ENCODE data around the gene ALOX15.
"Not testable (repeated sequence)": the region's sequence is repeated elsewhere in the genome, so short reads cannot be mapped to it uniquely, and the experiment has no call there.

Gene ALOX15

DNA sequence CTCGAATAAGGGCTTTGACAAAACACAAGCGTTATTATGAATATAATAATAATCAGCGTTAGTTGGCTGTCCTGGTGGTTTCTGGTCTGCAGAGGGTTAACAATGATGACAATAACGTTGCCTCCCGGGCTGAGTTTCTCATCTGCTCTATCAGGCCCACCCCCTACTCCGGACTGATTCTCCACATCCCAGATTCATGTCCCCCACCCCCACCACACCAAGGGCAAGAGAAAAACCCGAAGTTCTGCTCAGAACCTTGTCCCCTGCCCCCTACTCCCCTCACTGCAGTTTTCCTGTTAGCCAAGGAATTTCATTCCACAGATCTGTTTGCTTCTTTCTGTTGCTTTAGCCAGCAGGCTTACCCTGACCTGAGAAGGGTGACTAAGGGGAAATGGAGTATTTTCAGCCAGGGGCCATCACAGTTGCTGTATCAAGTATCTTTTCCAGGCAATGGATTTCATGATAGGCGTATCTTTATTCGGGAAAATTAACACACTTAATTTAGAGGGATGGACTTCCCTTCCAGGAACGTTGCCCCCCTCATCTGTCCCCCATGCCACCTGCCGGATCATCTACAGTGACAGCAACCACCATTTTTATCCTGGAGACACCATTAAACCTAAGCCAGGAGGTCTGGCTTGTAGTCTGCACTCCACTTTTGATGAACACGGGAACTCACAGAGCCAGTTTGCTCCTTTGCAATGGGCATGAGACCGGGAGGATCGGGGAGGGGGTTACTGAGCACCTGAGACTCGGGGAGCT is 23.7 kb downstream of the ALOX15 start:
- Histone ChIP-seq H3K9ac (ENCODE audit: low read depth, low read length) (no peak overlapping the region), H3K9me3 (ENCODE audit: control insufficient read depth, insufficient read depth, low read length) (no peaks in the 10 kb centered on the region), H3K36me3 (ENCODE audit: insufficient read depth, low read length) (no peaks in the 10 kb centered on the region), H3K4me1 (ENCODE audit: insufficient read depth, low read length) (peaks cover 10% of the 10 kb centered on the region)

GRCh38 chr17:4617090-4617489 is 24.4 kb downstream of the ALOX15 start:
- Histone ChIP-seq H3K9me3 (ENCODE audit: control insufficient read depth, insufficient read depth, low read length) (no peaks in the 10 kb centered on the region), H3K4me1 (ENCODE audit: insufficient read depth, low read length) (peaks cover 10% of the 10 kb centered on the region), H3K36me3 (ENCODE audit: insufficient read depth, low read length) (no peaks in the 10 kb centered on the region), H3K9ac (ENCODE audit: low read depth, low read length) (no peak overlapping the region)

DNA sequence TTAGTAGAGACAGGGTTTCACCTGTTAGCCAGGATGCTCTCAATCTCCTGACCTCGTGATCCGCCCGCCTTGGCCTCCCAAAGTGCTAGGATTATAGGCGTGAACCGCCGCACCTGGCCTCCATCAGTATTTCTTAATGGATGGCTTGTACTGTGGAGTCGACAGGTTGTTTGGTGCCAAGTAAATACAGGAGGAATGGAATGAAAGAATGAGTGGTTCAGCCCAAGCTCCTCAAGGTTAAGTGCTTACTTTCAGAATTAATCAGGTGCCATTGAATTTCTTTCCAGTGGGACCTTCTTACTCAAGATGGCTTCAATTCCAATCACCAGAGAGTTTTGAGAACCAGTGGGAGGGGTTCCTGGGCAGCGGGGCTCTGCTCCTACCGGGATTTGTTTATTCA is 25.0 kb downstream of the ALOX15 start:
- Histone ChIP-seq H3K9ac (ENCODE audit: low read depth, low read length) (no peak overlapping the region), H3K4me1 (ENCODE audit: insufficient read depth, low read length) (peaks cover 10% of the 10 kb centered on the region), H3K36me3 (ENCODE audit: insufficient read depth, low read length) (no peaks in the 10 kb centered on the region), H3K9me3 (ENCODE audit: control insufficient read depth, insufficient read depth, low read length) (no peaks in the 10 kb centered on the region)

GRCh38 chr17:4610656-4611055 is 30.8 kb downstream of the ALOX15 start:
- Histone ChIP-seq H3K9me3 (ENCODE audit: control insufficient read depth, insufficient read depth, low read length) (no peaks in the 10 kb centered on the region), H3K4me1 (ENCODE audit: insufficient read depth, low read length) (peaks cover 9% of the 10 kb centered on the region; the same call in 1 of the 2 replicates), H3K9ac (ENCODE audit: low read depth, low read length) (no peak overlapping the region), H3K36me3 (ENCODE audit: insufficient read depth, low read length) (no peaks in the 10 kb centered on the region)

GRCh38 chr17:4610162-4610561 is 31.3 kb downstream of the ALOX15 start:
- Histone ChIP-seq H3K9me3 (ENCODE audit: control insufficient read depth, insufficient read depth, low read length) (no peaks in the 10 kb centered on the region), H3K4me1 (ENCODE audit: insufficient read depth, low read length) (peaks cover 9% of the 10 kb centered on the region; the same call in 1 of the 2 replicates), H3K36me3 (ENCODE audit: insufficient read depth, low read length) (no peaks in the 10 kb centered on the region), H3K9ac (ENCODE audit: low read depth, low read length) (no peak overlapping the region)

DNA sequence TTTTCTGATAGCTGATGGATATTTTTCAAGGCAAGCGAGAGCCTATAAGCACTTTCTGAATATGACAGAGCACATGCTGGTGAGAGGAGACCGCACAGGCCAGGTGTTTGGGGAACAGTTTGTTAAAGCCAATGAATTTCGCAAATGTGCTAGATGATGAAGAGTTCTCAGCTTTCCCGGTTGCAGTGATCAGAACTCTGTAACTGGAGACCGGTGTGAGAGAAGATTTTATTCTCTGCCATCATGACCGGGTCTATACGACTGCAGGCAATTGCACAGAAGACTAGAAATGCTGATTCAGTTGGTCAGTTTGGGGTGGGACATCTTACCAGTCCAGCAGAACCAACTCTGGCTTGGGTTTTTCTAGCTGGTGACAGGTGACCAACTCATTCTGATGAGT is 31.7 kb downstream of the ALOX15 start:
- Histone ChIP-seq H3K9ac (ENCODE audit: low read depth, low read length) (no peak overlapping the region), H3K9me3 (ENCODE audit: control insufficient read depth, insufficient read depth, low read length) (no peaks in the 10 kb centered on the region), H3K4me1 (ENCODE audit: insufficient read depth, low read length) (peaks cover 9% of the 10 kb centered on the region; the same call in 1 of the 2 replicates), H3K36me3 (ENCODE audit: insufficient read depth, low read length) (no peaks in the 10 kb centered on the region)

DNA sequence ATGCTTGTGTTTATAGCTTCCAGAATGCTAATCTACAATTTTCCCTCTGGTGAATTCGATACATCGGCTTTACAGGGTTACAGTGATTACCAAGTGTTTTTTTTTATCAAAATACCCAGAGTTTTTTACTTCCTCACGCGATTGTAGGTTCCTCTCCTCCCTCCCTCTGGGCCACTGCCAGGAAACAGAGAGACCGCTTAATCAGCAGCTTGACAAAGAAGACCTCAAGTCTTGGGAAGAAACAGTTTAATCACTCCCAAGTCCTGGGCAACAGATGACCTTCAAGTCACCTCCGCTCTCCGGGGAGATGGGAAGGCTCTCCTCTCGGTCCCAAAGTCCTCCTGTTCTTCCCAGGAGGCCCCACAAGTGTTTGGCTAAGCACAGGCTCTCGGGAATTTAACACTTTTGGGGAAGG is 33.7 kb downstream of the ALOX15 start:
- no peak overlapping the region for H3K9ac ChIP-seq (ENCODE audit: low read depth, low read length)
- H3K9me3 ChIP-seq (ENCODE audit: control insufficient read depth, insufficient read depth, low read length): no peaks in the 10 kb centered on the region
- peaks cover 9% of the 10 kb centered on the region; the same call in 1 of the 2 replicates for H3K4me1 ChIP-seq (ENCODE audit: insufficient read depth, low read length)
- no peaks in the 10 kb centered on the region for H3K36me3 ChIP-seq (ENCODE audit: insufficient read depth, low read length)

GRCh38 chr17:4607261-4607741 is 34.2 kb downstream of the ALOX15 start:
- H3K4me1 ChIP-seq (ENCODE audit: insufficient read depth, low read length): peaks cover 9% of the 10 kb centered on the region; the same call in 1 of the 2 replicates

GRCh38 chr17:4605826-4606225 is 35.7 kb downstream of the ALOX15 start:
- Histone ChIP-seq H3K36me3 (ENCODE audit: insufficient read depth, low read length) (no peaks in the 10 kb centered on the region), H3K4me1 (ENCODE audit: insufficient read depth, low read length) (peaks cover 9% of the 10 kb centered on the region; the same call in 1 of the 2 replicates), H3K9ac (ENCODE audit: low read depth, low read length) (no peak overlapping the region), H3K9me3 (ENCODE audit: control insufficient read depth, insufficient read depth, low read length) (no peaks in the 10 kb centered on the region)

More at GRCh38 chr17:4607261-4607741, 34.2 kb downstream of the ALOX15 start:
- H3K36me3 ChIP-seq (ENCODE audit: insufficient read depth, low read length): no peaks in the 10 kb centered on the region
- H3K9me3 ChIP-seq (ENCODE audit: control insufficient read depth, insufficient read depth, low read length): no peaks in the 10 kb centered on the region
- no peak overlapping the region for H3K9ac ChIP-seq (ENCODE audit: low read depth, low read length)

DNA sequence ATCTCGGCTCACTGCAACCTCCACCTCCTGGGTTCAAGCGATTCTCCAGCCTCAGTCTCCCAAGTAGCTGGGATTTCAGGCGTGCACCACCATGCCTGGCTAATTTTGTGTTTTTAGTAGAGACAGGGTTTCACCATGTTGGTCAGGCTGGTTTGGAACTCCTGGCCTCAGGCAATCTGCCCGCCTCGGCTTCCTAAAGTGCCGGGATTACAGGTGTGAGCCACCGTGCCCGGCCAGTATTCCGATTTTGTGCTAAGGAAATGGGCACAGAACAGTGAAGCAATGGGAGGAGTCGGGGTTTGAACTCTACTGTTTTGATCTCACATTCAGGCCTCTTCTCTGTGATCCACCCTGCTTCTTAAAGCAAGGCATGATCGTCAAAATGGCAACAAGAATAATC is 36.7 kb downstream of the ALOX15 start:
- H3K36me3 ChIP-seq (ENCODE audit: insufficient read depth, low read length); H3K9me3 ChIP-seq (ENCODE audit: control insufficient read depth, insufficient read depth, low read length); H3K9ac ChIP-seq (ENCODE audit: low read depth, low read length): not testable (repeated sequence)
- peaks cover 15% of the 10 kb centered on the region for H3K4me1 ChIP-seq (ENCODE audit: insufficient read depth, low read length)

DNA sequence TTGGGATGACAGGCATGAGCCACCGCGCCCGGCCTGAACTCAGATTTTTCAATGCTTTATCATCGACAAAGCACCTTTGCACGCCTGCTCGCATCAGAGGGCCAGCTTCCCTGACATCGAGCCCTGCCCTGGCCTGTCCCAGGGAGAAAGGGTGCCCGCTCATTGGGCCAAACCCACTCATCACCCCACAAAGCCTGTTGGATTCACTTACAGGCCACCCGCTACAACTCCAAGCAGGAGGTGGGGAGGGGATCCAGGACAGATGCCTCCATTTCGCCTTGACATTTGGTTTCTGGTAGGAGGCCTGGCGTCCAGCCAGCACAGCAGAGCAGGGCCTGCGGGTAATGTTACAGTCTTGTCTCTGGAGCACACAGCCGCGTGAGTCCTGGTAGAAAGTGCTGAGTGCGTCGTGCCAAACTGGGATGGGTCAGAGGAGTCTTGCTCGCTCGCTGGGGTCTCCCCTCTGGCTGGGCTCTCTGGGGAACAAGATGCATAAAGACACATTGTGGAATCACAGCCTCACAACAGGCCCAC is 37.3 kb downstream of the ALOX15 start:
- Histone ChIP-seq H3K4me1 (ENCODE audit: insufficient read depth, low read length) (peaks cover 20% of the 10 kb centered on the region), H3K36me3 (ENCODE audit: insufficient read depth, low read length) (no peaks in the 10 kb centered on the region), H3K9me3 (ENCODE audit: control insufficient read depth, insufficient read depth, low read length) (no peaks in the 10 kb centered on the region), H3K9ac (ENCODE audit: low read depth, low read length) (no peak overlapping the region)

DNA sequence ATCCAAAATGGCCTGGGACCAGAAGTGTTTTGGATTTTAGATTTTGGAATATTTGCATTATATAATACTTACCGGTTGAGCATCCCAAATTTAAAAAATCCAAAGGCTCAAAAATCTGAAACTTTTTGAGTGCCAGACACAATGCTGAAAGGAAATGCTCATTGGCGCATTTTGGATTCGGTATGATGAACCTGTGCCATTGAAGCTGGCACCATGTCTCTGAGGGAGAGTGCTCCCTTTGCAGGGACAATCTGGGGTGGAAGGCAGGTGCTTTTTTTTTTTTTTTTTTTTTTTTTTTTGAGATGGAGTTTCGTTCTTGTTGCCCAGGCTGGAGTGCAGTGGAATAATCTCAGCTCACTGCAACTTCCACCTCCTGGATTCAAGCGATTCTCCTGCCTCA is 39.4 kb downstream of the ALOX15 start:
- H3K9ac ChIP-seq (ENCODE audit: low read depth, low read length): no peak overlapping the region

DNA sequence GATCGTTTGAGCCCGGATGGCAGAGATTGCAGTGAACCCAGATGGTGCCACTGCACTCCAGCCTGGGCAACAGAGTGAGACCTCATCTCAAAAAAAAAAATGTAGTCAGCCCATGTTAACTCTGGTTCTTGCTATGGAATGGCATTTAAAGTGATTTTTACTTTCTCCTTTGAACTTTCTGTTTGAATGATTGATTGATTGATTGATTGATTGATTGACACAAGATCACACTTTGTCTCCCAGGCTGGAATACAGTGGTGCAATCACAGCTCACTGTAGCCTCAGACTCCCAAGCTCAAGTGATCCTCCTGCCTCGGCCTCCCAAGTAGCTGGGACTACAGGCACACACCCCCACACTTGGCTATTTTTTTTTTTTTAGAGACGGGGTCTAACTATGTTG is 40.2 kb downstream of the ALOX15 start:
- no peaks in the 10 kb centered on the region for H3K9me3 ChIP-seq (ENCODE audit: control insufficient read depth, insufficient read depth, low read length)
- no peaks in the 10 kb centered on the region for H3K36me3 ChIP-seq (ENCODE audit: insufficient read depth, low read length)
- H3K4me1 ChIP-seq (ENCODE audit: insufficient read depth, low read length): peaks cover 21% of the 10 kb centered on the region
- H3K9ac ChIP-seq (ENCODE audit: low read depth, low read length): no peak overlapping the region

More for the DNA sequence above, 39.4 kb downstream of the ALOX15 start:
- Histone ChIP-seq H3K9me3 (ENCODE audit: control insufficient read depth, insufficient read depth, low read length) (no peaks in the 10 kb centered on the region), H3K36me3 (ENCODE audit: insufficient read depth, low read length) (no peaks in the 10 kb centered on the region), H3K4me1 (ENCODE audit: insufficient read depth, low read length) (peaks cover 21% of the 10 kb centered on the region)

- Histone ChIP-seq H3K9ac (ENCODE audit: low read depth, low read length) (no peak overlapping the region), H3K9me3 (ENCODE audit: control insufficient read depth, insufficient read depth, low read length) (no peaks in the 10 kb centered on the region), H3K4me1 (ENCODE audit: insufficient read depth, low read length) (peaks cover 21% of the 10 kb centered on the region), H3K36me3 (ENCODE audit: insufficient read depth, low read length) (no peaks in the 10 kb centered on the region)
Measured at GRCh38 chr17:4600563-4600962, 40.9 kb downstream of the ALOX15 start.

Measured in ES-I3 (cell line).